Lung (tissue), 12 donors: Measurements from ENCODE around the gene GNG7. TPM values are rescaled to one million over a fixed set of nuclear protein-coding genes. Genes with fewer than 3 reads are reported as not detected.
"Not testable (repeated sequence)": the region's sequence is repeated elsewhere in the genome, so short reads cannot be mapped to it uniquely, and the experiment has no call there.

Experiments used
- ATAC-seq: fragments of 200-7000 bp; cut with Tn5 transposase; one replicate; pipeline ENCODE4 v1.9.1; 2020; ENCODE audit warnings: moderate number of reproducible peaks; ENCODE audit not compliant: insufficient read depth, low FRiP score
- DNase-seq, 3 donors: peaks; one replicate each; pipeline ENCODE4 v3.0.0-alpha.2; 2013 to 2017
- H3K27ac ChIP-seq, 2 donors: one replicate each; pipeline ENCODE4 v1.5.1; 2013; ENCODE audit warnings: mild to moderate bottlenecking in 2 of 2, moderate library complexity in 2 of 2, control low read depth in 1 of 2, inconsistent platforms in 1 of 2, low read depth in 1 of 2, low read length in 1 of 2
- H3K27me3 ChIP-seq, 3 donors: one replicate each; pipeline ENCODE4 v1.5.1; 2013; ENCODE audit warnings: low read length in 2 of 3; ENCODE audit not compliant: control insufficient read depth in 3 of 3, insufficient read depth in 3 of 3
- H3K36me3 ChIP-seq, 4 donors: one replicate each; pipeline ENCODE4 v1.5.1; 2013; ENCODE audit warnings: low read length in 4 of 4, mild to moderate bottlenecking in 1 of 4, moderate library complexity in 1 of 4; ENCODE audit not compliant: control insufficient read depth in 4 of 4, insufficient read depth in 4 of 4
- H3K4me1 ChIP-seq, 5 donors: one replicate each; pipeline ENCODE4 v1.5.1; 2013; ENCODE audit warnings: low read length in 5 of 5, mild to moderate bottlenecking in 2 of 5, moderate library complexity in 1 of 5; ENCODE audit not compliant: control insufficient read depth in 5 of 5, insufficient read depth in 5 of 5
- H3K4me3 ChIP-seq: one replicate; pipeline ENCODE4 v1.5.1; 2013; ENCODE audit warnings: mild to moderate bottlenecking, control low read depth, moderate library complexity
- H3K9ac ChIP-seq, 2 donors: one replicate each; pipeline ENCODE4 v1.5.1; 2013; ENCODE audit warnings: low read length in 2 of 2, control low read depth in 1 of 2; ENCODE audit not compliant: insufficient read depth in 1 of 2
- H3K9me3 ChIP-seq, 4 donors: one replicate each; pipeline ENCODE4 v1.5.1; 2013; ENCODE audit warnings: low read length in 3 of 4, mild to moderate bottlenecking in 1 of 4, moderate library complexity in 1 of 4; ENCODE audit not compliant: control insufficient read depth in 4 of 4, insufficient read depth in 3 of 4
- CTCF ChIP-seq: IDR thresholded peaks from 2 replicates; pipeline ENCODE4 v1.5.1; 2012; ENCODE audit warnings: mild to moderate bottlenecking; ENCODE audit errors: control extremely low read depth, extremely low read depth
- WGBS, 2 donors: extraction: QIAGEN DNeasy Blood & Tissue Kit; methylation state at CpG; one replicate each; pipeline ENCODE4 v1.1.7; 2013; 5-methylcytosine and 5-hydroxymethylcytosine counted together
- polyA plus RNA-seq, 2 donors: library from polyadenylated mRNA; stranded (reverse); fragments of 200-250 nt; gene quantifications; one replicate each; pipeline ENCODE4 v1.2.1, GENCODE V29; 2013
- total RNA-seq, 2 donors: library from RNA; depleted of rRNA in 1 of 2; stranded (reverse); fragments of >200 nt in 1 of 2; gene quantifications; one replicate each; pipeline ENCODE4 v1.2.1, GENCODE V29; 2014 to 2021
- donor health status: control.
- donor health status: control.
- donor health status: Bipolar disorder and iron deficiency.
- donor health status: healthy.
- donor health status: DM: yes; HTN: yes; CAD: no.

Gene GNG7
- total and polyA plus RNA-seq, 4 donors: 1.6 to 4.5 (median 2.8) TPM

GRCh38 chr19:2653710-2654707, 48.5 kb downstream of the GNG7 start:
- no peak for ATAC-seq
- no peak overlapping the region for H3K27ac ChIP-seq
- H3K36me3 ChIP-seq: no peaks in the 10 kb centered on the region
- WGBS, 2 donors: 63 to 74% methylated on average over 29 of the region's 29 CpGs
- no peak overlapping the region for H3K4me3 ChIP-seq
- no peak overlapping the region for H3K9ac ChIP-seq
- peaks cover 0 to 6% (median 3%) of the 10 kb centered on the region in 3 donors for H3K27me3 ChIP-seq
- DNase-seq: no peak
- TF ChIP-seq CTCF: no peak
- H3K9me3 ChIP-seq: no peaks in the 10 kb centered on the region
- H3K4me1 ChIP-seq: peaks cover 0 to 5% (median 0%) of the 10 kb centered on the region in 5 donors

- Histone ChIP-seq H3K9ac (no peak overlapping the region), H3K36me3 (no peaks in the 10 kb centered on the region), H3K27ac (no peak overlapping the region), H3K4me3 (no peak overlapping the region), H3K4me1 (peaks cover 0 to 5% (median 0%) of the 10 kb centered on the region in 5 donors), H3K27me3 (peaks cover 0 to 6% (median 3%) of the 10 kb centered on the region in 3 donors), H3K9me3 (no peaks in the 10 kb centered on the region)
- DNase-seq (no peak), ATAC-seq (no peak)
- no peak for TF ChIP-seq CTCF
- WGBS, 2 donors: 89 to 90% methylated on average over 9 of the region's 9 CpGs
Observed at GRCh38 chr19:2653218-2653617, 49.3 kb downstream of the GNG7 start.

GRCh38 chr19:2652504-2653099, 49.9 kb downstream of the GNG7 start:
- 90 to 91% methylated on average over 8 of the region's 8 CpGs for WGBS, 2 donors
- TF ChIP-seq CTCF: no peak
- Histone ChIP-seq H3K27me3 (peaks cover 0 to 6% (median 3%) of the 10 kb centered on the region in 3 donors), H3K9me3 (no peaks in the 10 kb centered on the region), H3K36me3 (no peaks in the 10 kb centered on the region), H3K9ac (no peak overlapping the region), H3K4me3 (no peak overlapping the region), H3K4me1 (peaks cover 0 to 5% (median 0%) of the 10 kb centered on the region in 5 donors), H3K27ac (no peak overlapping the region)
- DNase-seq (no peak), ATAC-seq (no peak)

- not testable (repeated sequence) for H3K27ac ChIP-seq, H3K4me3 ChIP-seq, ATAC-seq, H3K27me3 ChIP-seq, DNase-seq, H3K36me3 ChIP-seq, H3K9ac ChIP-seq, H3K4me1 ChIP-seq, H3K9me3 ChIP-seq
- 76 to 77% methylated on average over 7 of the region's 7 CpGs for WGBS, 2 donors
Observed at GRCh38 chr19:2651002-2651733, 51.3 kb downstream of the GNG7 start.
